ENCODE results near the gene ZNF19. TPM values are rescaled to one million over a fixed set of nuclear protein-coding genes. Genes with fewer than 3 reads are reported as not detected.

Gene ZNF19
- total RNA-seq, 4 donors from 2014 or later = 11.6 to 39.8 (median 22.5) TPM

DNA sequence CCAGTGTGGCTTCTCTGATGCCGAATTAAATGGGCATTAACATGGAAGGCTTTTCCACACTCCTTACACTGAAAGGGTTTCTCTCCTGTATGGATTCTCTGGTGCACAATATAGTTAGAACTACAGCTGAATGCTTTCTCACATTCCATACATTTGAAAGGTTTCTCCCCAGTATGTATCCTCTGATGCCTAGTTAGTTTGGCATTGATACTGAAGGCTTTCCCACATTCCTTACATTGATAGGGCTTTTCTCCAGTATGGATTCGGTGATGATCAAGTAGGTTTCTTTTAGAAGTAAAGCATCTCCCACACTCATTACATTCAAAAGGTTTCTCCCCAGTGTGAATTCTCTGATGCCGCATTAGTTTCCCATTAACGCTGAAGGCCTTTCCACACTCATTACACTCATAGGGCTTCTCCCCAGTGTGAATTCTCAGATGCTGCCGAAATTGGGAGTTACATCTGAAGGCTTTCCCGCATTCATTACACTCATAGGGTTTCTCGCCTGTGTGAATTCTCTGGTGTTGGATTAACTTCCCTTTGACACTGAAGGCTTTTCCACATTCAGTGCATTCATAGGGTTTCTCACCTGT, 40.8 kb downstream of the ZNF19 start:
- H3K36me3 ChIP-seq = peaks cover 8 to 58% (median 35%) of the 10 kb centered on the region in 4 donors
- no peaks in the 10 kb centered on the region for H3K27me3 ChIP-seq
- no peak for DNase-seq
- no peaks in the 10 kb centered on the region for H3K4me1 ChIP-seq
- in situ Hi-C loops (cut with MboI; ENCODE audit: low pct_ligation_motif_present in 1 of 4, low pct_unique_long_range_greater_than_20kb in 1 of 4, low sequenced_read_pairs in 3 of 4) (no loop called here), intact Hi-C loops (cut with DNase I; ENCODE audit: low total_unique reads) (no loop called here)
- H3K4me3 ChIP-seq = no peak overlapping the region
- 99% methylated on average over 7 of the region's 7 CpGs for WGBS, 2 donors (ENCODE audit: low coverage in 1 of 2)
- TF ChIP-seq POLR2A (IDR thresholded peaks at IDR 0.05) (no peak), EP300 (IDR thresholded peaks at IDR 0.05; ENCODE audit: low read depth) (no peak), POLR2AphosphoS5 (IDR thresholded peaks at IDR 0.05) (no peak), CTCF (IDR thresholded peaks at IDR 0.05) (no peak)
- no peak overlapping the region for H3K27ac ChIP-seq
- peaks cover 55 to 76% of the 10 kb centered on the region in 2 donors for H3K9me3 ChIP-seq

- Histone ChIP-seq H3K9me3 (peaks cover 38 to 49% of the 10 kb centered on the region in 2 donors), H3K27me3 (peaks cover 8% of the 10 kb centered on the region), H3K36me3 (peaks cover 0 to 12% (median 7%) of the 10 kb centered on the region in 4 donors), H3K27ac (no peak overlapping the region), H3K4me1 (no peaks in the 10 kb centered on the region), H3K4me3 (no peak overlapping the region)
- TF ChIP-seq EP300 (IDR thresholded peaks at IDR 0.05; ENCODE audit: low read depth) (no peak), POLR2A (IDR thresholded peaks at IDR 0.05) (no peak), POLR2AphosphoS5 (IDR thresholded peaks at IDR 0.05) (no peak), CTCF (IDR thresholded peaks at IDR 0.05) (no peak)
- in situ Hi-C loops (cut with MboI; ENCODE audit: low pct_ligation_motif_present in 1 of 4, low pct_unique_long_range_greater_than_20kb in 1 of 4, low sequenced_read_pairs in 3 of 4) = no loop called here
- 85% methylated on average over 1 of the region's 6 CpGs; no CpG with 5 or more reads in 1 of the 2 donors for WGBS, 2 donors (ENCODE audit: low coverage in 1 of 2)
- intact Hi-C loops (cut with DNase I; ENCODE audit: low total_unique reads) = no loop called here
- DNase-seq = no peak
Observed at GRCh38 chr16:71443714-71444113, 45.4 kb downstream of the ZNF19 start.

GRCh38 chr16:71442051-71442440, 47.1 kb downstream of the ZNF19 start, which contains the start of gene TLE7:
Gene TLE7, minus strand, starts transcription at chr16:71442054. Its CDS starts 8,730 bp downstream, at chr16:71433324.
- intact Hi-C loops (cut with DNase I; ENCODE audit: low total_unique reads) = no loop called here
- no peak for DNase-seq
- TF ChIP-seq POLR2A (IDR thresholded peaks at IDR 0.05) (no peak), CTCF (IDR thresholded peaks at IDR 0.05) (no peak), POLR2AphosphoS5 (IDR thresholded peaks at IDR 0.05) (no peak)
- in situ Hi-C loops (cut with MboI; ENCODE audit: low pct_ligation_motif_present in 1 of 4, low pct_unique_long_range_greater_than_20kb in 1 of 4, low sequenced_read_pairs in 3 of 4) = no loop called here
- no peak within 1 kb of the TSS for H3K27ac ChIP-seq
- H3K4me1 ChIP-seq = no peaks in the 10 kb centered on the region
- WGBS, 2 donors (ENCODE audit: low coverage in 1 of 2) = 92% methylated on average over 11 to 13 of the region's 13 CpGs
- H3K9me3 ChIP-seq = peaks cover 21 to 32% of the 10 kb centered on the region in 2 donors
- H3K36me3 ChIP-seq = no peaks in the 10 kb centered on the region
- H3K27me3 ChIP-seq = peaks cover 8% of the 10 kb centered on the region
- no peak within 1 kb of the TSS for H3K4me3 ChIP-seq

DNA sequence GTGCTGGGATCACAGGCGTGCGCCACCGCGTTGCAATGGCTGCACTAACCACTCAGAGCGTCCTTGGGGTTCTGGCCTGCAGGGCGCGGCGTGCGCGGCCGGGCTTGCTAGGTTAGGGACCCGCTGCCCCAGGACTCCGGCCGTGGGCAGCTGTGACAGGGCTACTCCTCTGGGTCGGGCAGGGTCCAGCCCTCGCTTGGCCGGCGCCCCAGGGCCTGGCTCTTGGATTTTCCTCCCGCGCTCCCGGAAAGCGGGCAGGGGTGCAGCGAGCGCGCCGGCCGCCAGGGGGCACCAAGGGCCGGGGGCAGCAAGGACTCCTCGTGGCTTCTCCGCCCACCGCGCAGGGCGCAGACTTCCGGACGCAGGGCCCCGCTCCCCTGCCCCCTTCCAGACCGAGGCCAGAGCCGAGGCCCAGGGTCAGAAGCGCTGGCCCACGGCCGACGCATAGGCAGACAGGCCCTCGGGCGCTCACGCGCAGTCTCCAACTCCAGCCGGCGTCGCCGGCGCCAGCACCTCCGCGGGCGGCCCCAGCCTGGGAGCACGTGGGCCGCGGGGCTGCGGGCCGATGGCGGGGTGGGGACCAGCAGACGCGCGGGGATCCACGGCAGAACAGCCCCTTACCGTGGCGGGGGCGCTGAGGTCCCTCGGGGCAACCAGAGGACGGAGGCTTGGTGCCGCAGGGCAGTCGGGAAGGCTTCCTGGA, 47.6 kb downstream of the ZNF19 start:
- intact Hi-C loops (cut with DNase I; ENCODE audit: low total_unique reads) (no loop called here), in situ Hi-C loops (cut with MboI; ENCODE audit: low pct_ligation_motif_present in 1 of 4, low pct_unique_long_range_greater_than_20kb in 1 of 4, low sequenced_read_pairs in 3 of 4) (no loop called here)
- Histone ChIP-seq H3K27me3 (peaks cover 8% of the 10 kb centered on the region), H3K36me3 (no peaks in the 10 kb centered on the region), H3K4me3 (no peak overlapping the region), H3K27ac (no peak overlapping the region), H3K9me3 (peaks cover 18 to 26% of the 10 kb centered on the region in 2 donors), H3K4me1 (no peaks in the 10 kb centered on the region)
- no peak for DNase-seq
- TF ChIP-seq POLR2A (IDR thresholded peaks at IDR 0.05) (no peak), CTCF (IDR thresholded peaks at IDR 0.05) (peak in 2 of 5 experiments; percentile 7 to 11)
- WGBS, 2 donors (ENCODE audit: low coverage in 1 of 2) = 66 to 95% methylated on average over 4 to 48 of the region's 71 CpGs
